NB4 (cell line): ENCODE data around the gene COL23A1.

Source experiments
- POLR2A ChIP-seq: IDR thresholded peaks from 2 replicates; pipeline ENCODE4 v1.6.1; 2011; ENCODE audit warnings: mild to moderate bottlenecking; ENCODE audit not compliant: insufficient read length; ENCODE audit errors: extremely low read depth
- TF ChIP-seq, protein P1 (sequence below): IDR thresholded peaks from one replicate; pipeline ENCODE4 v1.5.1; 2012; ENCODE audit warnings: low read depth, low read length
- TF ChIP-seq, protein P2 (sequence below): IDR thresholded peaks from 2 replicates; pipeline ENCODE4 v1.6.1; 2011; ENCODE audit warnings: low read depth, low read length

- TF ChIP-seq, protein P1, sequence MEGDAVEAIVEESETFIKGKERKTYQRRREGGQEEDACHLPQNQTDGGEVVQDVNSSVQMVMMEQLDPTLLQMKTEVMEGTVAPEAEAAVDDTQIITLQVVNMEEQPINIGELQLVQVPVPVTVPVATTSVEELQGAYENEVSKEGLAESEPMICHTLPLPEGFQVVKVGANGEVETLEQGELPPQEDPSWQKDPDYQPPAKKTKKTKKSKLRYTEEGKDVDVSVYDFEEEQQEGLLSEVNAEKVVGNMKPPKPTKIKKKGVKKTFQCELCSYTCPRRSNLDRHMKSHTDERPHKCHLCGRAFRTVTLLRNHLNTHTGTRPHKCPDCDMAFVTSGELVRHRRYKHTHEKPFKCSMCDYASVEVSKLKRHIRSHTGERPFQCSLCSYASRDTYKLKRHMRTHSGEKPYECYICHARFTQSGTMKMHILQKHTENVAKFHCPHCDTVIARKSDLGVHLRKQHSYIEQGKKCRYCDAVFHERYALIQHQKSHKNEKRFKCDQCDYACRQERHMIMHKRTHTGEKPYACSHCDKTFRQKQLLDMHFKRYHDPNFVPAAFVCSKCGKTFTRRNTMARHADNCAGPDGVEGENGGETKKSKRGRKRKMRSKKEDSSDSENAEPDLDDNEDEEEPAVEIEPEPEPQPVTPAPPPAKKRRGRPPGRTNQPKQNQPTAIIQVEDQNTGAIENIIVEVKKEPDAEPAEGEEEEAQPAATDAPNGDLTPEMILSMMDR = no peak
- TF ChIP-seq POLR2A = no peak
- TF ChIP-seq, protein P2, sequence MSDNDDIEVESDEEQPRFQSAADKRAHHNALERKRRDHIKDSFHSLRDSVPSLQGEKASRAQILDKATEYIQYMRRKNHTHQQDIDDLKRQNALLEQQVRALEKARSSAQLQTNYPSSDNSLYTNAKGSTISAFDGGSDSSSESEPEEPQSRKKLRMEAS = no peak
Observed at GRCh38 chr5:178283520-178283919, 306.7 kb downstream of the COL23A1 start.
